GM23338 (cell line): ENCODE results near the gene ZNF33B. TPM values are rescaled to one million over a fixed set of nuclear protein-coding genes. Genes with fewer than 3 reads are reported as not detected.

Source experiments
- ATAC-seq: fragments of 200-7000 bp; cut with Tn5 transposase; 3 replicates; pipeline ENCODE4 v1.9.1; 2020
- DNase-seq: peaks from one replicate; pipeline ENCODE4 v3.0.0-alpha.2; 2015; ENCODE audit warnings: low spot score
- H2AFZ ChIP-seq: fragments of 200-600 bp; sonication (generic); 2 replicates; pipeline ENCODE4 v1.8.0; 2016; ENCODE audit warnings: antibody characterized with exemption, mild to moderate bottlenecking, moderate library complexity
- H3F3A ChIP-seq: fragments of 200-600 bp; sonication (generic); replicated peaks from 2 replicates; pipeline ENCODE4 v1.8.0; 2017; ENCODE audit warnings: antibody characterized with exemption, mixed run types, low read depth
- H3K27ac ChIP-seq: fragments of 200-600 bp; sonication (generic); 2 replicates; pipeline ENCODE4 v1.6.1; 2016; ENCODE audit warnings: low read depth
- H3K27me3 ChIP-seq: fragments of 200-600 bp; sonication (generic); 2 replicates; pipeline ENCODE4 v1.8.0; 2016; ENCODE audit warnings: mild to moderate bottlenecking, mixed run types, moderate library complexity; ENCODE audit not compliant: insufficient read depth
- H3K36me3 ChIP-seq: fragments of 200-600 bp; sonication (generic); 2 replicates; pipeline ENCODE4 v1.8.0; 2016; ENCODE audit warnings: mild to moderate bottlenecking; ENCODE audit not compliant: insufficient read depth
- H3K4me1 ChIP-seq: fragments of 200-600 bp; sonication (generic); 2 replicates; pipeline ENCODE4 v1.8.0; 2016; ENCODE audit warnings: mild to moderate bottlenecking, moderate library complexity; ENCODE audit not compliant: insufficient read depth
- H3K4me2 ChIP-seq: fragments of 200-600 bp; sonication (generic); 2 replicates; pipeline ENCODE4 v1.7.1; 2017; ENCODE audit warnings: mixed run types
- H3K4me3 ChIP-seq: fragments of 200-600 bp; sonication (generic); 2 replicates; pipeline ENCODE4 v1.6.1; 2016; ENCODE audit warnings: mixed run types
- H3K79me2 ChIP-seq: fragments of 200-600 bp; sonication (generic); replicated peaks from 2 replicates; pipeline ENCODE4 v1.8.0; 2017; ENCODE audit warnings: mild to moderate bottlenecking; ENCODE audit not compliant: insufficient read depth
- H3K9me2 ChIP-seq: fragments of 200-600 bp; sonication (generic); 2 replicates; pipeline ENCODE4 v1.8.0; 2017; ENCODE audit not compliant: insufficient read depth
- H4K20me1 ChIP-seq: fragments of 200-600 bp; sonication (generic); replicated peaks from 2 replicates; pipeline ENCODE4 v1.8.0; 2017; ENCODE audit warnings: mild to moderate bottlenecking; ENCODE audit not compliant: insufficient read depth
- H3K27ac Mint-ChIP-seq: 2 replicates; pipeline ENCODE4 v1.8.0; 2020; ENCODE audit warnings: inconsistent platforms, mild to moderate bottlenecking, moderate library complexity, mixed read lengths
- H3K27me3 Mint-ChIP-seq: 3 replicates; pipeline ENCODE4 v1.8.0; 2022; ENCODE audit warnings: low read depth, mild to moderate bottlenecking, moderate library complexity, mixed read lengths, inconsistent platforms; ENCODE audit not compliant: insufficient read depth, poor library complexity
- H3K36me3 Mint-ChIP-seq: 3 replicates; pipeline ENCODE4 v1.8.0; 2021; ENCODE audit warnings: low read depth, mild to moderate bottlenecking, inconsistent platforms, moderate library complexity, mixed read lengths
- H3K4me1 Mint-ChIP-seq: 3 replicates; pipeline ENCODE4 v1.8.0; 2020; ENCODE audit warnings: mild to moderate bottlenecking, inconsistent platforms, mixed read lengths
- H3K4me3 Mint-ChIP-seq: 3 replicates; pipeline ENCODE4 v1.8.0; 2021; ENCODE audit warnings: moderate library complexity, mild to moderate bottlenecking, inconsistent platforms, mixed read lengths
- H3K9me3 Mint-ChIP-seq: 3 replicates; pipeline ENCODE4 v1.8.0; 2020; ENCODE audit warnings: moderate library complexity, mild to moderate bottlenecking, inconsistent platforms, mixed read lengths
- CREB1 ChIP-seq: fragments of 250-450 bp; sonication (Bioruptor Pico); IDR thresholded peaks from 2 replicates; pipeline ENCODE4 v1.5.0; 2020; ENCODE audit warnings: low read depth, mild to moderate bottlenecking, moderate library complexity
- EZH2 ChIP-seq: fragments of 200-600 bp; sonication (generic); IDR thresholded peaks from one replicate; pipeline ENCODE4 v1.8.0; 2017; ENCODE audit warnings: antibody characterized with exemption, mild to moderate bottlenecking, low read depth; ENCODE audit not compliant: unreplicated experiment
- EZH2phosphoT487 ChIP-seq: fragments of 200-600 bp; sonication (generic); IDR thresholded peaks from one replicate; pipeline ENCODE4 v1.8.1; 2018; ENCODE audit warnings: antibody characterized with exemption; ENCODE audit not compliant: unreplicated experiment
- JUNB ChIP-seq: IDR thresholded peaks from one replicate; pipeline ENCODE4 v1.6.1; 2016; ENCODE audit warnings: antibody characterized with exemption; ENCODE audit not compliant: unreplicated experiment
- NANOG ChIP-seq: IDR thresholded peaks from 2 replicates; pipeline ENCODE4 v1.6.1; 2016; ENCODE audit warnings: antibody characterized with exemption, borderline replicate concordance
- POLR2AphosphoS5 ChIP-seq: IDR thresholded peaks from 2 replicates; pipeline ENCODE4 v1.6.1; 2016; ENCODE audit warnings: antibody characterized with exemption, low read depth
- REST ChIP-seq: IDR thresholded peaks from one replicate; pipeline ENCODE4 v1.6.1; 2018; ENCODE audit warnings: antibody characterized with exemption; ENCODE audit not compliant: unreplicated experiment
- STAT1 ChIP-seq: IDR thresholded peaks from one replicate; pipeline ENCODE4 v1.6.1; 2016; ENCODE audit warnings: antibody characterized with exemption; ENCODE audit not compliant: unreplicated experiment
- ZNF114 ChIP-seq: fragments of 250-450 bp; sonication (Bioruptor Pico); IDR thresholded peaks from 2 replicates; pipeline ENCODE4 v1.5.0; 2020; ENCODE audit warnings: mild to moderate bottlenecking, moderate library complexity
- ZNF331 ChIP-seq: fragments of 250-450 bp; sonication (Bioruptor Pico); IDR thresholded peaks from 2 replicates; pipeline ENCODE4 v1.5.0; 2020; ENCODE audit warnings: low read depth, mild to moderate bottlenecking, moderate library complexity
- polyA plus RNA-seq: library from polyadenylated mRNA; unstranded; fragments of >200 nt; fragmentation: Nextera tagmentation; extraction: Ambion mirVana; gene quantifications from 2 replicates; pipeline ENCODE4 v1.2.1, GENCODE V29; 2016
- total RNA-seq: library from RNA; depleted of rRNA; stranded (reverse); fragments of >200 nt; shearing (Covaris generic); gene quantifications from 2 replicates; pipeline ENCODE4 v1.2.3, GENCODE V29; 2014
- TF ChIP-seq, protein P1 (sequence below), 2 experiments: fragments of 200-600 bp in 1 of 2; sonication (generic) in 1 of 2; conservative IDR thresholded peaks; 2 replicates each; pipeline versions ENCODE4 v1.5.1 to v1.6.1; 2016 to 2017; ENCODE audit warnings: antibody characterized with exemption in 2 of 2, low read depth in 2 of 2, mild to moderate bottlenecking in 2 of 2, moderate library complexity in 1 of 2
- TF ChIP-seq, protein P2 (sequence below): fragments of 250-450 bp; sonication (Bioruptor Pico); IDR thresholded peaks from 2 replicates; pipeline ENCODE4 v1.5.0; 2020; ENCODE audit warnings: mild to moderate bottlenecking, moderate library complexity
- TF ChIP-seq, protein P3 (sequence below): IDR thresholded peaks from 2 replicates; pipeline ENCODE4 v1.6.1; 2016; ENCODE audit warnings: antibody characterized with exemption

The ZNF33B gene
- total and polyA plus RNA-seq, 2 experiments from 2014 or later = 14.4 to 17.2 TPM

DNA sequence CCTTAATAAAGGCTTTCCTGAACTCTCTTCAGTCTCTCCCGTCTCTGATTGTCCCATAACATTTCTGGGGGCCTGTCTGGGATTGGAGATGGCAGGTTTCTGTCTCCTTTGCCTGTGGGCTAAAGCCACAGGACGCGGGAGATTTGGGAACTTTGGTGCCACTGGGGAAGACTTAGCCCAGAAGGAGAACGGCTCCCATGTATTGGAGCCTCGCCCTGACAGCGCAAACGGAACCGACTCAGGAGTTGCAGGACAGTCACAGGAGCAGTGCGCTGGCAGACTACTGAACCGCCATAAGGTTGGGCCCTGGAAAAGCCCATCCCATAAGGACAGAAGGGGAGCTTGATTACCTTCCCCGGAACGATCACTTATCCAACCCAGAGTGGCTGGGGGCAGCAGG is 7.1 kb upstream of the ZNF33B start:
- Mint-ChIP-seq H3K27me3 (peaks cover 11% of the 10 kb centered on the region), H3K27ac (no peak overlapping the region), H3K36me3 (peaks cover 4% of the 10 kb centered on the region; the same call in 2 of the 3 replicates), H3K4me3 (no peak overlapping the region), H3K9me3 (peaks cover 63% of the 10 kb centered on the region), H3K4me1 (no peaks in the 10 kb centered on the region; the same call in 2 of the 3 replicates)
- H3F3A ChIP-seq = no peaks in the 10 kb centered on the region
- H3K27ac ChIP-seq = no peak overlapping the region
- H4K20me1 ChIP-seq = no peaks in the 10 kb centered on the region
- no peak for TF ChIP-seq EZH2
- TF ChIP-seq STAT1 = no peak
- TF ChIP-seq ZNF114 (CRISPR knock-in tag) = no peak
- TF ChIP-seq REST = no peak
- TF ChIP-seq, protein P1, sequence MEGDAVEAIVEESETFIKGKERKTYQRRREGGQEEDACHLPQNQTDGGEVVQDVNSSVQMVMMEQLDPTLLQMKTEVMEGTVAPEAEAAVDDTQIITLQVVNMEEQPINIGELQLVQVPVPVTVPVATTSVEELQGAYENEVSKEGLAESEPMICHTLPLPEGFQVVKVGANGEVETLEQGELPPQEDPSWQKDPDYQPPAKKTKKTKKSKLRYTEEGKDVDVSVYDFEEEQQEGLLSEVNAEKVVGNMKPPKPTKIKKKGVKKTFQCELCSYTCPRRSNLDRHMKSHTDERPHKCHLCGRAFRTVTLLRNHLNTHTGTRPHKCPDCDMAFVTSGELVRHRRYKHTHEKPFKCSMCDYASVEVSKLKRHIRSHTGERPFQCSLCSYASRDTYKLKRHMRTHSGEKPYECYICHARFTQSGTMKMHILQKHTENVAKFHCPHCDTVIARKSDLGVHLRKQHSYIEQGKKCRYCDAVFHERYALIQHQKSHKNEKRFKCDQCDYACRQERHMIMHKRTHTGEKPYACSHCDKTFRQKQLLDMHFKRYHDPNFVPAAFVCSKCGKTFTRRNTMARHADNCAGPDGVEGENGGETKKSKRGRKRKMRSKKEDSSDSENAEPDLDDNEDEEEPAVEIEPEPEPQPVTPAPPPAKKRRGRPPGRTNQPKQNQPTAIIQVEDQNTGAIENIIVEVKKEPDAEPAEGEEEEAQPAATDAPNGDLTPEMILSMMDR (conservative IDR thresholded peaks at IDR 0.05; ENCODE audit: low read depth in 2 of 2) = no peak
- no peak for TF ChIP-seq EZH2phosphoT487
- TF ChIP-seq, protein P2, sequence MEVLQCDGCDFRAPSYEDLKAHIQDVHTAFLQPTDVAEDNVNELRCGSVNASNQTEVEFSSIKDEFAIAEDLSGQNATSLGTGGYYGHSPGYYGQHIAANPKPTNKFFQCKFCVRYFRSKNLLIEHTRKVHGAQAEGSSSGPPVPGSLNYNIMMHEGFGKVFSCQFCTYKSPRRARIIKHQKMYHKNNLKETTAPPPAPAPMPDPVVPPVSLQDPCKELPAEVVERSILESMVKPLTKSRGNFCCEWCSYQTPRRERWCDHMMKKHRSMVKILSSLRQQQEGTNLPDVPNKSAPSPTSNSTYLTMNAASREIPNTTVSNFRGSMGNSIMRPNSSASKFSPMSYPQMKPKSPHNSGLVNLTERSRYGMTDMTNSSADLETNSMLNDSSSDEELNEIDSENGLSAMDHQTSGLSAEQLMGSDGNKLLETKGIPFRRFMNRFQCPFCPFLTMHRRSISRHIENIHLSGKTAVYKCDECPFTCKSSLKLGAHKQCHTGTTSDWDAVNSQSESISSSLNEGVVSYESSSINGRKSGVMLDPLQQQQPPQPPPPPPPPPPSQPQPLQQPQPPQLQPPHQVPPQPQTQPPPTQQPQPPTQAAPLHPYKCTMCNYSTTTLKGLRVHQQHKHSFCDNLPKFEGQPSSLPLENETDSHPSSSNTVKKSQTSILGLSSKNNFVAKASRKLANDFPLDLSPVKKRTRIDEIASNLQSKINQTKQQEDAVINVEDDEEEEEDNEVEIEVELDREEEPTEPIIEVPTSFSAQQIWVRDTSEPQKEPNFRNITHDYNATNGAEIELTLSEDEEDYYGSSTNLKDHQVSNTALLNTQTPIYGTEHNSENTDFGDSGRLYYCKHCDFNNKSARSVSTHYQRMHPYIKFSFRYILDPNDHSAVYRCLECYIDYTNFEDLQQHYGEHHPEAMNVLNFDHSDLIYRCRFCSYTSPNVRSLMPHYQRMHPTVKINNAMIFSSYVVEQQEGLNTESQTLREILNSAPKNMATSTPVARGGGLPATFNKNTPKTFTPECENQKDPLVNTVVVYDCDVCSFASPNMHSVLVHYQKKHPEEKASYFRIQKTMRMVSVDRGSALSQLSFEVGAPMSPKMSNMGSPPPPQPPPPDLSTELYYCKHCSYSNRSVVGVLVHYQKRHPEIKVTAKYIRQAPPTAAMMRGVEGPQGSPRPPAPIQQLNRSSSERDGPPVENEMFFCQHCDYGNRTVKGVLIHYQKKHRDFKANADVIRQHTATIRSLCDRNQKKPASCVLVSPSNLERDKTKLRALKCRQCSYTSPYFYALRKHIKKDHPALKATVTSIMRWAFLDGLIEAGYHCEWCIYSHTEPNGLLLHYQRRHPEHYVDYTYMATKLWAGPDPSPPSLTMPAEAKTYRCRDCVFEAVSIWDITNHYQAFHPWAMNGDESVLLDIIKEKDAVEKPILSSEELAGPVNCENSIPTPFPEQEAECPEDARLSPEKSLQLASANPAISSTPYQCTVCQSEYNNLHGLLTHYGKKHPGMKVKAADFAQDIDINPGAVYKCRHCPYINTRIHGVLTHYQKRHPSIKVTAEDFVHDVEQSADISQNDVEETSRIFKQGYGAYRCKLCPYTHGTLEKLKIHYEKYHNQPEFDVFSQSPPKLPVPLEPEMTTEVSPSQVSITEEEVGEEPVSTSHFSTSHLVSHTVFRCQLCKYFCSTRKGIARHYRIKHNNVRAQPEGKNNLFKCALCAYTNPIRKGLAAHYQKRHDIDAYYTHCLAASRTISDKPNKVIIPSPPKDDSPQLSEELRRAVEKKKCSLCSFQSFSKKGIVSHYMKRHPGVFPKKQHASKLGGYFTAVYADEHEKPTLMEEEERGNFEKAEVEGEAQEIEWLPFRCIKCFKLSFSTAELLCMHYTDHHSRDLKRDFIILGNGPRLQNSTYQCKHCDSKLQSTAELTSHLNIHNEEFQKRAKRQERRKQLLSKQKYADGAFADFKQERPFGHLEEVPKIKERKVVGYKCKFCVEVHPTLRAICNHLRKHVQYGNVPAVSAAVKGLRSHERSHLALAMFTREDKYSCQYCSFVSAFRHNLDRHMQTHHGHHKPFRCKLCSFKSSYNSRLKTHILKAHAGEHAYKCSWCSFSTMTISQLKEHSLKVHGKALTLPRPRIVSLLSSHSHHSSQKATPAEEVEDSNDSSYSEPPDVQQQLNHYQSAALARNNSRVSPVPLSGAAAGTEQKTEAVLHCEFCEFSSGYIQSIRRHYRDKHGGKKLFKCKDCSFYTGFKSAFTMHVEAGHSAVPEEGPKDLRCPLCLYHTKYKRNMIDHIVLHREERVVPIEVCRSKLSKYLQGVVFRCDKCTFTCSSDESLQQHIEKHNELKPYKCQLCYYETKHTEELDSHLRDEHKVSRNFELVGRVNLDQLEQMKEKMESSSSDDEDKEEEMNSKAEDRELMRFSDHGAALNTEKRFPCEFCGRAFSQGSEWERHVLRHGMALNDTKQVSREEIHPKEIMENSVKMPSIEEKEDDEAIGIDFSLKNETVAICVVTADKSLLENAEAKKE (CRISPR knock-in tag) = no peak
- no peak for TF ChIP-seq JUNB
- no peak for TF ChIP-seq POLR2AphosphoS5
- TF ChIP-seq, protein P3, sequence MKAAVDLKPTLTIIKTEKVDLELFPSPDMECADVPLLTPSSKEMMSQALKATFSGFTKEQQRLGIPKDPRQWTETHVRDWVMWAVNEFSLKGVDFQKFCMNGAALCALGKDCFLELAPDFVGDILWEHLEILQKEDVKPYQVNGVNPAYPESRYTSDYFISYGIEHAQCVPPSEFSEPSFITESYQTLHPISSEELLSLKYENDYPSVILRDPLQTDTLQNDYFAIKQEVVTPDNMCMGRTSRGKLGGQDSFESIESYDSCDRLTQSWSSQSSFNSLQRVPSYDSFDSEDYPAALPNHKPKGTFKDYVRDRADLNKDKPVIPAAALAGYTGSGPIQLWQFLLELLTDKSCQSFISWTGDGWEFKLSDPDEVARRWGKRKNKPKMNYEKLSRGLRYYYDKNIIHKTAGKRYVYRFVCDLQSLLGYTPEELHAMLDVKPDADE = no peak
- no peak for TF ChIP-seq ZNF331 (CRISPR knock-in tag)
- no peak for TF ChIP-seq NANOG
- no peak for TF ChIP-seq CREB1 (CRISPR knock-in tag)
- no peak overlapping the region for H3K4me2 ChIP-seq
- no peaks in the 10 kb centered on the region for H3K27me3 ChIP-seq
- no peak for ATAC-seq
- no peaks in the 10 kb centered on the region for H3K36me3 ChIP-seq
- no peaks in the 10 kb centered on the region for H3K9me2 ChIP-seq
- H3K4me1 ChIP-seq = no peaks in the 10 kb centered on the region
- no peak overlapping the region for H2AFZ ChIP-seq
- no peak overlapping the region for H3K4me3 ChIP-seq
- DNase-seq = no peak
- no peaks in the 10 kb centered on the region for H3K79me2 ChIP-seq
